Panc1 (cell line): ENCODE data around the gene SORL1.
A peak's percentile ranks its signal among the peaks of the same experiment; 100 is the strongest.

ENCODE experiments used
- CTCF ChIP-seq: fragments of 450-650 bp; IDR thresholded peaks from 2 replicates; pipeline ENCODE4 v1.5.1; 2017; ENCODE audit warnings: mild to moderate bottlenecking
- POLR2AphosphoS5 ChIP-seq: IDR thresholded peaks from 2 replicates; pipeline ENCODE4 v1.6.1; 2012; ENCODE audit warnings: mild to moderate bottlenecking, low read depth, low read length, moderate library complexity
- REST ChIP-seq, 2 experiments: IDR thresholded peaks; 2 replicates each; pipeline ENCODE4 v1.6.1; 2011 to 2012; ENCODE audit warnings: low read depth in 2 of 2, control low read depth in 1 of 2, low read length in 1 of 2, mild to moderate bottlenecking in 1 of 2, moderate library complexity in 1 of 2; ENCODE audit not compliant: insufficient read depth in 1 of 2
- SIN3A ChIP-seq: IDR thresholded peaks from 2 replicates; pipeline ENCODE4 v1.6.1; 2012; ENCODE audit warnings: low read depth, mild to moderate bottlenecking, low read length, moderate library complexity, borderline replicate concordance; ENCODE audit not compliant: insufficient read depth
- TCF7L2 ChIP-seq: IDR thresholded peaks from 2 replicates; pipeline ENCODE4 v1.6.1; 2011; ENCODE audit warnings: mild to moderate bottlenecking, low read depth, low read length, inconsistent platforms

GRCh38 chr11:121446752-121447156, 5.4 kb upstream of the SORL1 start:
- TF ChIP-seq POLR2AphosphoS5 (no peak), CTCF (peak; percentile 51), REST (IDR thresholded peaks at IDR 0.05; ENCODE audit: insufficient read depth in 1 of 2, low read depth in 2 of 2, low read length in 1 of 2) (no peak), TCF7L2 (no peak), SIN3A (no peak)
